Islet of Langerhans (tissue), 1 donor: Measurements from ENCODE around the gene PRRG3.

Experiments
- FAIRE-seq: peaks from one replicate; lab custom pipeline; 2011; peaks lifted over from hg19 to GRCh38; lab: Jason Lieb, UNC

The PRRG3 gene

DNA sequence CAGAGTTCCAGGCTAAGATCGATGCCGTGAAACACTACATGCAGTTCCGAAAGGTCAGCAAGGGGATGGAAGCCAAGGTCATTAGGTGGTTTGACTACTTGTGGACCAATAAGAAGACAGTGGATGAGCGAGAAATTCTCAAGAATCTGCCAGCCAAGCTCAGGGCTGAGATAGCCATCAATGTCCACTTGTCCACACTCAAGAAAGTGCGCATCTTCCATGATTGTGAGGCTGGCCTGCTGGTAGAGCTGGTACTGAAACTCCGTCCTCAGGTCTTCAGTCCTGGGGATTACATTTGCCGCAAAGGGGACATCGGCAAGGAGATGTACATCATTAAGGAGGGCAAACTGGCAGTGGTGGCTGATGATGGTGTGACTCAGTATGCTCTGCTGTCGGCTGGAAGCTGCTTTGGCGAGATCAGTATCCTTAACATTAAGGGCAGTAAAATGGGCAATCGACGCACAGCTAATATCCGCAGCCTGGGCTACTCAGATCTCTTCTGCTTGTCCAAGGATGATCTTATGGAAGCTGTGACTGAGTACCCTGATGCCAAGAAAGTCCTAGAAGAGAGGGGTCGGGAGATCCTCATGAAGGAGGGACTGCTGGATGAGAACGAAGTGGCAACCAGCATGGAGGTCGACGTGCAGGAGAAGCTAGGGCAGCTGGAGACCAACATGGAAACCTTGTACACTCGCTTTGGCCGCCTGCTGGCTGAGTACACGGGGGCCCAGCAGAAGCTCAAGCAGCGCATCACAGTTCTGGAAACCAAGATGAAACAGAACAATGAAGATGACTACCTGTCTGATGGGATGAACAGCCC is 48.6 kb downstream of the PRRG3 start:
- no peak for FAIRE-seq

DNA sequence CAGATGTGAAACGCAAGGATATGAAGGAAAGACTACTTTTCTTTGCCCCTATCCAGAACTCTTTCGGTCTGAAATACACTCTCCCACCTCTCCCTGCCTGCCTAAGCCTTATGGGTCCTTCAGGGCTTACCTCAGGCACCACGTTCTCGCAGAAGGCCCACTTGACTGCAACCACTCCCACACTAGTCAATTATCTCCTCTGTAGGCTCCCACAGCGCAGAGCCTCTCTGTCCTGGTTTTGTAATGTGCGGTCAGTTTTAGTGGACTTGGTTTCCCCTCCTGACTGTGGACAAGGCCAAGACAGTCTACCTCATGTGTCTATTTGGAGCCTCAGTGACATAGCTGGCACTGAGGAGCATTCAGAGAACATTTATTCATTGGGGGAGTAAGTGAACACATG is 50.4 kb downstream of the PRRG3 start:
- FAIRE-seq: no peak

- no peak for FAIRE-seq
These were observed 51.2 kb downstream of the PRRG3 start for GRCh38 chrX:151746502-151746901.

DNA sequence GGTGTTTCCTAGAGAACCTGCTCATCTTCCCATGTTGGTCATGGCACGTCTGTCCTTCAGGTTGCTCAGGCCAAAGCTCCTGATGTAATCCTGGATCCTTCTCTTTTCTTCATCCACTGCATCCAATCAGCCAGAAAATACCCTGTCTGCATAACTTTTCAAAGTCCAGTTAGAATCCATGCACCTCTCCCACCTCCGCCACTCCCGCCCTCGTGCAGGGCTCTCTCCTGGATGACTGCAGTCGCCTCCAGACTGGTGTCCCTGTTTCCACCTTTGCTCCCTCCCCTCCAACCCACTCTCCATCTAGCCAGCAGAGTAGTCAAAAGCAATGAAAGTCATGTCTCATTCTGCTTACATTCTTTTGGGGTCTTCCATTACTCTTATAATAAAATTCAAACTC is 55.3 kb downstream of the PRRG3 start:
- no peak for FAIRE-seq

GRCh38 chrX:151752847-151753246 is 57.6 kb downstream of the PRRG3 start:
- no peak for FAIRE-seq

- no peak for FAIRE-seq
These were observed 58.2 kb downstream of the PRRG3 start for GRCh38 chrX:151753313-151754046.

- FAIRE-seq: peak; percentile 41
These were observed 58.8 kb downstream of the PRRG3 start for GRCh38 chrX:151754047-151754429.

GRCh38 chrX:151754641-151755215 is 59.5 kb downstream of the PRRG3 start:
- FAIRE-seq: no peak
